Endothelial cell of umbilical vein (primary cell): Measurements from ENCODE around the gene RNPEPL1. TPM values are rescaled to one million over a fixed set of nuclear protein-coding genes. Genes with fewer than 3 reads are reported as not detected.

ENCODE experiments used
- BruUV-seq: library from RNA; stranded (reverse); fragments of 400-500 nt; replicated peaks from 2 replicates; lab custom pipeline; 2021; lab: Mats Ljungman, UMichigan
- CTCF ChIA-PET: fragments of 300-600, 350-600 bp; sonication (Branson Sonifier 250); formaldehyde crosslinking; loops from one replicate; lab custom pipeline; 2021; ENCODE audit warnings: antibody characterized with exemption, inconsistent platforms; lab: Charles Lee
- POLR2A ChIA-PET: fragments of 300-600, 350-600 bp; sonication (Branson Sonifier 250); formaldehyde crosslinking; loops from one replicate; lab custom pipeline; 2021; ENCODE audit warnings: antibody characterized with exemption, inconsistent platforms; lab: Charles Lee
- DNase-seq: peaks from one replicate; pipeline ENCODE4 v3.0.0-alpha.2; 2011; ENCODE audit warnings: low read depth, low spot score
- FAIRE-seq: peaks from 2 replicates; lab custom pipeline; 2011; peaks lifted over from hg19 to GRCh38; lab: Jason Lieb, UNC
- H2AFZ ChIP-seq: 2 replicates; pipeline ENCODE4 v1.6.0; 2012; ENCODE audit warnings: low read depth, low read length, control low read depth, inconsistent platforms
- H3K27ac ChIP-seq: 2 replicates; pipeline ENCODE4 v1.5.1; 2011; ENCODE audit warnings: low read depth, mild to moderate bottlenecking, control low read depth, low read length, moderate library complexity; ENCODE audit not compliant: insufficient read depth
- H3K27me3 ChIP-seq, 2 experiments: 2 replicates each; pipeline versions ENCODE4 v1.6.0 to v1.6.1; 2011; ENCODE audit warnings: low read length in 2 of 2, mixed read lengths in 1 of 2; ENCODE audit not compliant: control insufficient read depth in 2 of 2, insufficient read depth in 2 of 2
- H3K36me3 ChIP-seq, 2 experiments: 2 replicates in 1 of 2; 3 replicates in 1 of 2; pipeline ENCODE4 v1.5.1; 2011; ENCODE audit warnings: low read length in 2 of 2, mild to moderate bottlenecking in 1 of 2, moderate library complexity in 1 of 2; ENCODE audit not compliant: control insufficient read depth in 2 of 2, insufficient read depth in 2 of 2; ENCODE audit errors: extremely low read depth in 1 of 2
- H3K4me1 ChIP-seq: 3 replicates; pipeline ENCODE4 v1.5.1; 2011; ENCODE audit warnings: mild to moderate bottlenecking, low read length; ENCODE audit not compliant: control insufficient read depth, insufficient read depth; ENCODE audit errors: extremely low read depth
- H3K4me2 ChIP-seq: 2 replicates; pipeline ENCODE4 v1.6.1; 2011; ENCODE audit warnings: low read length, control low read depth, mixed read lengths; ENCODE audit not compliant: insufficient read depth
- H3K4me3 ChIP-seq, 3 experiments: fragments of 200-600 bp in 1 of 3; sonication (generic), shearing (Covaris generic) in 1 of 3; replicated peaks in 1 of 3; 2 replicates each; pipeline ENCODE4 v1.5.1; 2011 to 2016; ENCODE audit warnings: control low read depth in 3 of 3, low read length in 3 of 3, mild to moderate bottlenecking in 2 of 3, inconsistent platforms in 1 of 3, low read depth in 1 of 3, moderate library complexity in 1 of 3; ENCODE audit not compliant: insufficient read depth in 1 of 3
- H3K79me2 ChIP-seq: 2 replicates; pipeline ENCODE4 v1.6.0; 2012; ENCODE audit warnings: low read length, inconsistent platforms; ENCODE audit not compliant: control insufficient read depth, insufficient read depth
- H3K9ac ChIP-seq: replicated peaks from 2 replicates; pipeline ENCODE3; 2011; ENCODE audit warnings: low read length, control low read depth; ENCODE audit not compliant: insufficient read depth; ENCODE audit errors: extremely low read depth
- H3K9me1 ChIP-seq: replicated peaks from 3 replicates; pipeline ENCODE4 v1.6.0; 2011; ENCODE audit warnings: mild to moderate bottlenecking, low read length; ENCODE audit not compliant: control insufficient read depth, insufficient read depth; ENCODE audit errors: extremely low read depth
- H3K9me3 ChIP-seq: replicated peaks from 2 replicates; pipeline ENCODE4 v1.5.1; 2012; ENCODE audit warnings: low read length, inconsistent platforms; ENCODE audit not compliant: control insufficient read depth, insufficient read depth
- H4K20me1 ChIP-seq: replicated peaks from 2 replicates; pipeline ENCODE3; 2011; ENCODE audit warnings: mild to moderate bottlenecking, low read length; ENCODE audit not compliant: control insufficient read depth, insufficient read depth; ENCODE audit errors: extremely low read depth
- CTCF ChIP-seq, 2 donors: IDR thresholded peaks; 1 replicate in 1 of 2; 2 replicates in 1 of 2; pipeline ENCODE4 v1.5.1; 2011; ENCODE audit warnings: low read length in 2 of 2, mild to moderate bottlenecking in 2 of 2, moderate library complexity in 2 of 2, control low read depth in 1 of 2, inconsistent platforms in 1 of 2, low read depth in 1 of 2; ENCODE audit not compliant: insufficient read depth in 1 of 2; ENCODE audit errors: extremely low read depth in 1 of 2
- MAX ChIP-seq: IDR thresholded peaks from 2 replicates; pipeline ENCODE4 v1.6.1; 2011; ENCODE audit not compliant: insufficient read depth, insufficient read length
- dilution Hi-C: fragments of 300-500 bp; cut with MboI; formaldehyde crosslinking; loops from one replicate; pipeline ENCODE4 v1.15.0; 2019; ENCODE audit warnings: low sequenced_read_pairs; ENCODE audit not compliant: extremely low pct_ligation_motif_present
- intact Hi-C: fragments of 100-400 bp; cut with micrococcal nuclease; formaldehyde crosslinking; loops from one replicate; pipeline ENCODE4 v1.10.0; 2022
- polyA plus RNA-seq, 4 experiments: library from polyadenylated mRNA; depleted of rRNA in 3 of 4; stranded (reverse) in 3 of 4; unstranded in 1 of 4; fragments of >200 nt; gene quantifications; 2 replicates each; pipeline versions ENCODE4 v1.2.1 to v1.2.3, GENCODE V29; 2011 to 2012; ENCODE audit warnings: missing spikeins in 1 of 4
- total RNA-seq: library from RNA; stranded (reverse); gene quantifications from 2 replicates; pipeline ENCODE4 v1.2.3, GENCODE V29; 2021

RNPEPL1 gene
- total and polyA plus RNA-seq, 2 donors (not counting 3 experiments of a cell fraction or from before 2014, with no cell fraction given): 35.8 to 67.1 TPM

GRCh38 chr2:240573516-240574385 is 5.5 kb downstream of the RNPEPL1 start:
- no peaks in the 10 kb centered on the region for H3K9me1 ChIP-seq
- FAIRE-seq (no peak), DNase-seq (no peak)
- H3K4me3 ChIP-seq: no peak overlapping the region
- ChIA-PET POLR2A (no interaction called here), CTCF (interaction anchor here (1.1 kb wide), 1 partner anchor 13 kb away, joined by 3 read pairs; the partner anchor contains the start of gene CAPN10)
- H3K27ac ChIP-seq: no peak overlapping the region
- BruUV-seq: no TSS peak
- no peak overlapping the region for H3K9ac ChIP-seq
- H3K4me1 ChIP-seq: peaks cover 7% of the 10 kb centered on the region
- peaks cover 0 to 29% of the 10 kb centered on the region in 2 experiments for H3K36me3 ChIP-seq
- no peak overlapping the region for H2AFZ ChIP-seq
- H3K79me2 ChIP-seq: peaks cover 20% of the 10 kb centered on the region
- intact Hi-C loops (no loop called here), dilution Hi-C loops (no loop called here)
- no peak overlapping the region for H3K4me2 ChIP-seq
- no peaks in the 10 kb centered on the region for H4K20me1 ChIP-seq
- TF ChIP-seq CTCF (IDR thresholded peaks at IDR 0.05; ENCODE audit: extremely low read depth in 1 of 2, insufficient read depth in 1 of 2, low read depth in 1 of 2, low read length in 2 of 2) (no peak), MAX (no peak)
- no peaks in the 10 kb centered on the region for H3K9me3 ChIP-seq
- no peaks in the 10 kb centered on the region for H3K27me3 ChIP-seq
